Raji (cell line): ENCODE results near the gene NAT8L.

ENCODE experiments used
- POLR2A ChIP-seq: IDR thresholded peaks from 2 replicates; pipeline ENCODE4 v1.6.1; 2011; ENCODE audit warnings: low read depth, low read length, control low read depth; ENCODE audit not compliant: insufficient read depth

The NAT8L gene

GRCh38 chr4:2116687-2117400, 57.7 kb downstream of the NAT8L start:
- no peak for TF ChIP-seq POLR2A
